ENCODE results near the gene NCAM1. TPM values are rescaled to one million over a fixed set of nuclear protein-coding genes. Genes with fewer than 3 reads are reported as not detected.

NCAM1 gene
- polyA plus RNA-seq, 1 donor (not counting 4 experiments of a cell fraction or from before 2014, with no cell fraction given): 0.04 TPM

DNA sequence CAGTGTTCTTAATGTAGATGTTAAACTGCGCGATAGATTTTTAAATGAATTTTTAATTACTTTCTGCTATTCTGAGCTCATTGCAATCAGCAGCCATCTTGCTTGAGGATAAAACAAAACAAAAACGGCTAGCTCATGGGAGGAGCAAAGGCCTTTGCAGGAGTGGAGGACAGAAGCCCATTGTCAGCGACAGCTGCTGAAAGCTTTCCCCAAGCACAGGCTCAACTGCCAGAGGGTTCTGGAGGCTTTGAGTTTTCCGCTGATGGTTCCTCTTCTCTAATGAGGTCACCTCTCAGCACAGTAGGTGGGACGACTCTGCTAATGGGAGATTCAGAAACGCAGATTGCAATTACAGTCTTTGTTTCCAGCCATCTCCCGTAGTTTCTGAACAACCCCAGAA lies 186.0 kb downstream of the NCAM1 start:
- FAIRE-seq: no peak
- Histone ChIP-seq H2AFZ (ENCODE audit: control insufficient read depth, low read length) (no peak overlapping the region), H3K79me2 (ENCODE audit: control insufficient read depth, insufficient read depth, low read length) (no peaks in the 10 kb centered on the region), H3K9me3 (ENCODE audit: control insufficient read depth, low read depth, low read length) (no peaks in the 10 kb centered on the region), H3K27me3 (ENCODE audit: control insufficient read depth, extremely low read depth, insufficient read depth, low read length) (no peaks in the 10 kb centered on the region), H4K20me1 (ENCODE audit: control insufficient read depth, extremely low read depth, insufficient read depth, low read length) (no peaks in the 10 kb centered on the region), H3K27ac (ENCODE audit: control insufficient read depth, insufficient read depth, low read length) (no peak overlapping the region), H3K36me3 (ENCODE audit: control insufficient read depth in 2 of 2, extremely low read depth in 1 of 2, insufficient read depth in 2 of 2, low read length in 2 of 2) (no peaks in the 10 kb centered on the region), H3K4me2 (ENCODE audit: control insufficient read depth, extremely low read depth, insufficient read depth, low read depth, low read length) (no peak overlapping the region), H3K4me1 (ENCODE audit: control insufficient read depth, extremely low read depth, insufficient read depth, low read length) (no peaks in the 10 kb centered on the region), H3K9me1 (ENCODE audit: control insufficient read depth, extremely low read depth, insufficient read depth, low read length) (no peaks in the 10 kb centered on the region), H3K9ac (ENCODE audit: control insufficient read depth, extremely low read depth, insufficient read depth, low read length) (no peak overlapping the region), H3K4me3 (ENCODE audit: control insufficient read depth in 2 of 3, extremely low read depth in 1 of 3, insufficient read depth in 2 of 3, low read depth in 1 of 3, low read length in 3 of 3) (no peak overlapping the region)
- dilution Hi-C loops (cut with MboI; ENCODE audit: extremely low pct_ligation_motif_present, low sequenced_read_pairs): no loop called here
- TF ChIP-seq, protein P1, sequence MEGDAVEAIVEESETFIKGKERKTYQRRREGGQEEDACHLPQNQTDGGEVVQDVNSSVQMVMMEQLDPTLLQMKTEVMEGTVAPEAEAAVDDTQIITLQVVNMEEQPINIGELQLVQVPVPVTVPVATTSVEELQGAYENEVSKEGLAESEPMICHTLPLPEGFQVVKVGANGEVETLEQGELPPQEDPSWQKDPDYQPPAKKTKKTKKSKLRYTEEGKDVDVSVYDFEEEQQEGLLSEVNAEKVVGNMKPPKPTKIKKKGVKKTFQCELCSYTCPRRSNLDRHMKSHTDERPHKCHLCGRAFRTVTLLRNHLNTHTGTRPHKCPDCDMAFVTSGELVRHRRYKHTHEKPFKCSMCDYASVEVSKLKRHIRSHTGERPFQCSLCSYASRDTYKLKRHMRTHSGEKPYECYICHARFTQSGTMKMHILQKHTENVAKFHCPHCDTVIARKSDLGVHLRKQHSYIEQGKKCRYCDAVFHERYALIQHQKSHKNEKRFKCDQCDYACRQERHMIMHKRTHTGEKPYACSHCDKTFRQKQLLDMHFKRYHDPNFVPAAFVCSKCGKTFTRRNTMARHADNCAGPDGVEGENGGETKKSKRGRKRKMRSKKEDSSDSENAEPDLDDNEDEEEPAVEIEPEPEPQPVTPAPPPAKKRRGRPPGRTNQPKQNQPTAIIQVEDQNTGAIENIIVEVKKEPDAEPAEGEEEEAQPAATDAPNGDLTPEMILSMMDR (optimal IDR thresholded peaks at IDR 0.05 in 1 of 3, IDR thresholded peaks at IDR 0.05 in 1 of 3, conservative IDR thresholded peaks at IDR 0.05 in 1 of 3; ENCODE audit: extremely low read depth in 1 of 3, insufficient read depth in 2 of 3, low read length in 3 of 3): no peak
- TF ChIP-seq EZH2 (IDR thresholded peaks at IDR 0.05; ENCODE audit: low read length): no peak
- DNase-seq (ENCODE audit: low read depth, low spot score): no peak

DNA sequence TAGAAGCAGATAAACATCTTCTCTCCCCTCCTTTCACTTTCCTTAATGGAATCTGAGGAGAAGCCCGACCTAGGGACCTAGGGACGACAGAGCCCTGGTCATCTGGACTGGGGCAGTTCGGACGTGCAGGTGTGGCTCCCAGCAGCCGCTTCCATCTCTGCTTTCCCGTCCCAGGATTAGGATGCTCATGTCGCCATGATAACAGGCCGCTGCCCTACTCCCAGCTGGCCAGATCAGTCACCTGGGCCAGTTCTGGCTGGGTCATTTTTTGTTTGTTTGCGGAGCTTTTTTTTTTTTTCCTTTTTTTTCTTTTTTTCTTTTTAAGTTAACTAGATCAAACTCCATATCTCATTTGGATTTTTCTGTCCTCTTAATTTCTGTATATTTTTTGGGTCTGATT lies 186.9 kb downstream of the NCAM1 start:
- no peaks in the 10 kb centered on the region for H3K4me1 ChIP-seq (ENCODE audit: control insufficient read depth, extremely low read depth, insufficient read depth, low read length)
- no peaks in the 10 kb centered on the region for H4K20me1 ChIP-seq (ENCODE audit: control insufficient read depth, extremely low read depth, insufficient read depth, low read length)
- H3K27ac ChIP-seq (ENCODE audit: control insufficient read depth, insufficient read depth, low read length): no peak overlapping the region
- no peaks in the 10 kb centered on the region for H3K9me3 ChIP-seq (ENCODE audit: control insufficient read depth, low read depth, low read length)
- no peaks in the 10 kb centered on the region for H3K36me3 ChIP-seq (ENCODE audit: control insufficient read depth in 2 of 2, extremely low read depth in 1 of 2, insufficient read depth in 2 of 2, low read length in 2 of 2)
- H2AFZ ChIP-seq (ENCODE audit: control insufficient read depth, low read length): no peak overlapping the region
- TF ChIP-seq, protein P1 (optimal IDR thresholded peaks at IDR 0.05 in 1 of 3, IDR thresholded peaks at IDR 0.05 in 1 of 3, conservative IDR thresholded peaks at IDR 0.05 in 1 of 3; ENCODE audit: extremely low read depth in 1 of 3, insufficient read depth in 2 of 3, low read length in 3 of 3): no peak
- TF ChIP-seq EZH2 (IDR thresholded peaks at IDR 0.05; ENCODE audit: low read length): no peak
- no peaks in the 10 kb centered on the region for H3K27me3 ChIP-seq (ENCODE audit: control insufficient read depth, extremely low read depth, insufficient read depth, low read length)
- H3K9me1 ChIP-seq (ENCODE audit: control insufficient read depth, extremely low read depth, insufficient read depth, low read length): no peaks in the 10 kb centered on the region
- H3K4me3 ChIP-seq (ENCODE audit: control insufficient read depth in 2 of 3, extremely low read depth in 1 of 3, insufficient read depth in 2 of 3, low read depth in 1 of 3, low read length in 3 of 3): no peak overlapping the region
- no peaks in the 10 kb centered on the region for H3K79me2 ChIP-seq (ENCODE audit: control insufficient read depth, insufficient read depth, low read length)
- dilution Hi-C loops (cut with MboI; ENCODE audit: extremely low pct_ligation_motif_present, low sequenced_read_pairs): no loop called here
- no peak overlapping the region for H3K4me2 ChIP-seq (ENCODE audit: control insufficient read depth, extremely low read depth, insufficient read depth, low read depth, low read length)
- no peak overlapping the region for H3K9ac ChIP-seq (ENCODE audit: control insufficient read depth, extremely low read depth, insufficient read depth, low read length)
- DNase-seq (ENCODE audit: low read depth, low spot score): no peak
- FAIRE-seq: no peak
